GM18517 (cell line): ENCODE results near the gene TFR2.

Experiments used
- ATAC-seq: cut with Tn5 transposase; IDR thresholded peaks from one replicate; pipeline ENCODE4 v1.9.1; 2021; ENCODE audit warnings: mild to moderate bottlenecking, moderate library complexity; ENCODE audit not compliant: unreplicated experiment

Gene TFR2

GRCh38 chr7:100641463-100641859 is at the start of gene TFR2:
TSS of gene TFR2 (minus strand) at chr7:100641552. CDS start at chr7:100641509, 43 bp downstream.
- no peak for ATAC-seq

- no peak for ATAC-seq
These were observed 48.1 kb upstream of the TFR2 start for GRCh38 chr7:100689230-100690135.

GRCh38 chr7:100688326-100688860 is 47.0 kb upstream of the TFR2 start:
- ATAC-seq, result no peak

- no peak for ATAC-seq
These were observed 46.5 kb upstream of the TFR2 start for GRCh38 chr7:100687751-100688300.

- ATAC-seq, result no peak
These were observed 45.9 kb upstream of the TFR2 start for GRCh38 chr7:100687261-100687660.

- ATAC-seq, result no peak
These were observed 45.5 kb upstream of the TFR2 start for GRCh38 chr7:100686822-100687211.

GRCh38 chr7:100686201-100686821 is 45.0 kb upstream of the TFR2 start:
- ATAC-seq, result no peak

GRCh38 chr7:100685631-100686145 is 44.3 kb upstream of the TFR2 start:
- no peak for ATAC-seq

GRCh38 chr7:100685049-100685605 is 43.8 kb upstream of the TFR2 start:
- ATAC-seq, result no peak

- ATAC-seq, result no peak
These were observed 43.2 kb upstream of the TFR2 start for GRCh38 chr7:100684534-100685042.

GRCh38 chr7:100683659-100684533 is 42.5 kb upstream of the TFR2 start:
- ATAC-seq, result no peak

- ATAC-seq, result no peak
These were observed 41.8 kb upstream of the TFR2 start for GRCh38 chr7:100682991-100683658.

- no peak for ATAC-seq
These were observed 40.9 kb upstream of the TFR2 start for GRCh38 chr7:100682228-100682741.

GRCh38 chr7:100681491-100682227 is 40.3 kb upstream of the TFR2 start:
- no peak for ATAC-seq

GRCh38 chr7:100680576-100681271 is 39.4 kb upstream of the TFR2 start:
- ATAC-seq, result no peak

- ATAC-seq, result no peak
These were observed 38.7 kb upstream of the TFR2 start for GRCh38 chr7:100679927-100680575.

- no peak for ATAC-seq
These were observed 38.0 kb upstream of the TFR2 start for GRCh38 chr7:100679129-100679926.
